A549 (cell line): ENCODE results near the gene BOK. TPM values are rescaled to one million over a fixed set of nuclear protein-coding genes. Genes with fewer than 3 reads are reported as not detected.

Experiments used
- ATAC-seq, 2 experiments: fragments of 200-7000 bp in 1 of 2; fragments of >200 bp in 1 of 2; cut with Nextera tagmentation in 1 of 2; cut with Tn5 transposase in 1 of 2; 3 replicates each; pipeline versions ENCODE4 v1.8.0 to v1.9.1; 2018 to 2020; ENCODE audit warnings: mild to moderate bottlenecking in 1 of 2, moderate library complexity in 1 of 2
- CTCF ChIA-PET: fragments of 300-600 bp; sonication (Branson Sonifier 250); formaldehyde crosslinking; extraction: SDS; loops from one replicate; lab custom pipeline; 2021; ENCODE audit warnings: antibody characterized with exemption, inconsistent platforms; lab: Yijun Ruan, JAX
- POLR2A ChIA-PET: fragments of 350-600 bp; formaldehyde crosslinking; extraction: SDS; loops from one replicate; lab custom pipeline; 2021; ENCODE audit warnings: antibody characterized with exemption, inconsistent platforms; lab: Yijun Ruan, JAX
- DNase-seq, 2 experiments: peaks; one replicate each; pipeline versions ENCODE4 v3.0.0 to v3.0.0-alpha.2; 2011 to 2016; ENCODE audit warnings: low read depth in 1 of 2, low spot score in 1 of 2
- FAIRE-seq: peaks from 2 replicates; lab custom pipeline; 2011; peaks lifted over from hg19 to GRCh38; lab: Jason Lieb, UNC
- H3K27ac ChIP-seq, 2 experiments: fragments of >200 bp; sonication (Bioruptor Twin); formaldehyde crosslinking; 3 replicates each; pipeline ENCODE4 v1.5.1; 2016 to 2017
- H3K4me1 ChIP-seq: fragments of >200 bp; sonication (Bioruptor Twin); formaldehyde crosslinking; 3 replicates; pipeline ENCODE4 v1.6.1; 2016
- H3K4me2 ChIP-seq: fragments of >200 bp; sonication (Bioruptor Twin); formaldehyde crosslinking; 3 replicates; pipeline ENCODE4 v1.6.1; 2016
- H3K4me3 ChIP-seq: fragments of >200 bp; sonication (Bioruptor Twin); formaldehyde crosslinking; 3 replicates; pipeline ENCODE4 v1.5.1; 2016
- H3K9me3 ChIP-seq: fragments of >200 bp; sonication (Bioruptor Twin); formaldehyde crosslinking; 3 replicates; pipeline ENCODE4 v1.6.1; 2016
- CBX2 ChIP-seq: fragments of 200-600 bp; sonication (generic); IDR thresholded peaks from 2 replicates; pipeline ENCODE4 v1.6.1; 2016; ENCODE audit warnings: low read depth, mild to moderate bottlenecking, borderline replicate concordance
- CBX8 ChIP-seq: fragments of 200-600 bp; sonication (generic); IDR thresholded peaks from 2 replicates; pipeline ENCODE4 v1.6.1; 2016
- CEBPB ChIP-seq, 2 experiments: fragments of >200 bp in 1 of 2; sonication (Bioruptor Twin) in 1 of 2; formaldehyde crosslinking in 1 of 2; IDR thresholded peaks; 2 replicates each; pipeline ENCODE4 v1.6.1; 2012 to 2016
- EHF ChIP-seq: fragments of 250-450 bp; sonication (Bioruptor Pico); IDR thresholded peaks from 2 replicates; pipeline ENCODE4 v1.5.0; 2020; ENCODE audit warnings: mild to moderate bottlenecking
- FOSB ChIP-seq: fragments of 250-450 bp; sonication (Bioruptor Pico); IDR thresholded peaks from 2 replicates; pipeline ENCODE4 v1.5.0; 2020; ENCODE audit warnings: mild to moderate bottlenecking, moderate library complexity
- FOSL2 ChIP-seq, 2 experiments: fragments of 450-650 bp in 1 of 2; fragments of >200 bp in 1 of 2; sonication (Bioruptor Twin) in 1 of 2; formaldehyde crosslinking; IDR thresholded peaks; 2 replicates each; pipeline versions ENCODE4 v1.5.0 to v1.6.1; 2016 to 2020; ENCODE audit warnings: mild to moderate bottlenecking in 1 of 2, moderate library complexity in 1 of 2
- FOXS1 ChIP-seq: fragments of 250-450 bp; sonication (Bioruptor Pico); IDR thresholded peaks from 2 replicates; pipeline ENCODE4 v1.5.0; 2020; ENCODE audit warnings: mild to moderate bottlenecking, moderate library complexity
- HMGXB4 ChIP-seq: fragments of 250-450 bp; sonication (Bioruptor Pico); IDR thresholded peaks from 2 replicates; pipeline ENCODE4 v1.5.0; 2021; ENCODE audit warnings: mild to moderate bottlenecking, moderate library complexity, borderline replicate concordance
- HOXA7 ChIP-seq: fragments of 250-450 bp; sonication (Bioruptor Pico); IDR thresholded peaks from 2 replicates; pipeline ENCODE4 v1.5.0; 2020; ENCODE audit warnings: mild to moderate bottlenecking, moderate library complexity
- HOXB13 ChIP-seq: fragments of 250-450 bp; sonication (Bioruptor Pico); IDR thresholded peaks from 2 replicates; pipeline ENCODE4 v1.5.0; 2020; ENCODE audit warnings: low read depth, mild to moderate bottlenecking, moderate library complexity
- HOXB5 ChIP-seq: fragments of 250-450 bp; sonication (Bioruptor Pico); IDR thresholded peaks from 2 replicates; pipeline ENCODE4 v1.5.0; 2020; ENCODE audit warnings: mild to moderate bottlenecking, moderate library complexity
- JUNB ChIP-seq: fragments of >200 bp; sonication (Bioruptor Twin); formaldehyde crosslinking; IDR thresholded peaks from 2 replicates; pipeline ENCODE4 v1.6.1; 2016
- NFE2L2 ChIP-seq: fragments of 150-350 bp; conservative IDR thresholded peaks from 2 replicates; pipeline ENCODE4 v1.6.1; 2014; ENCODE audit warnings: low read length
- NPAS2 ChIP-seq: fragments of 250-450 bp; sonication (Bioruptor Pico); IDR thresholded peaks from 2 replicates; pipeline ENCODE4 v1.8.0; 2022; ENCODE audit warnings: mild to moderate bottlenecking, moderate library complexity, borderline replicate concordance
- NR3C1 ChIP-seq: fragments of >200 bp; sonication (Bioruptor Twin); formaldehyde crosslinking; IDR thresholded peaks from 3 replicates; pipeline ENCODE4 v1.6.1; 2017
- POLR2AphosphoS2 ChIP-seq: conservative IDR thresholded peaks from 2 replicates; pipeline ENCODE4 v1.6.1; 2012; ENCODE audit warnings: low read length, improper control_type of control experiment, inconsistent platforms
- RAD21 ChIP-seq, 2 experiments: fragments of >200 bp in 1 of 2; sonication (Bioruptor Twin) in 1 of 2; formaldehyde crosslinking in 1 of 2; IDR thresholded peaks in 1 of 2; conservative IDR thresholded peaks in 1 of 2; 2 replicates in 1 of 2; 3 replicates in 1 of 2; pipeline ENCODE4 v1.6.1; 2012 to 2018; ENCODE audit warnings: inconsistent platforms in 1 of 2
- RNF2 ChIP-seq: fragments of 200-600 bp; sonication (generic); IDR thresholded peaks from 2 replicates; pipeline ENCODE4 v1.6.1; 2016; ENCODE audit warnings: low read depth, mild to moderate bottlenecking, antibody characterized with exemption, moderate library complexity, borderline replicate concordance
- SREBF2 ChIP-seq: fragments of 450-650 bp; IDR thresholded peaks from 2 replicates; pipeline ENCODE4 v1.6.1; 2014; ENCODE audit warnings: mild to moderate bottlenecking, moderate library complexity
- TP53 ChIP-seq: fragments of 250-450 bp; sonication (Bioruptor Pico); IDR thresholded peaks from 2 replicates; pipeline ENCODE4 v1.5.0; 2021; ENCODE audit warnings: mild to moderate bottlenecking, moderate library complexity
- USF2 ChIP-seq: fragments of 450-650 bp; IDR thresholded peaks from 2 replicates; pipeline ENCODE4 v1.6.1; 2014; ENCODE audit warnings: antibody characterized with exemption
- ZFP36 ChIP-seq: fragments of 450-650 bp; IDR thresholded peaks from 2 replicates; pipeline ENCODE4 v1.6.1; 2014; ENCODE audit warnings: borderline replicate concordance; ENCODE audit not compliant: partially characterized antibody
- WGBS: methylation state at CpG from one replicate; pipeline ENCODE4 v1.1.6; 2017; ENCODE audit errors: missing lambda C conversion rate; 5-methylcytosine and 5-hydroxymethylcytosine counted together
- polyA plus RNA-seq, 4 experiments: library from polyadenylated mRNA; depleted of rRNA in 3 of 4; stranded (reverse); fragments of >200 nt; fragmentation: RNase III in 1 of 4; extraction: RNeasy Plus Mini Kit Qiagen cat#74134 plus additional on column Dnase treatment in 1 of 4; gene quantifications; 2 replicates in 3 of 4; 3 replicates in 1 of 4; pipeline ENCODE4 v1.2.3, GENCODE V29; 2011 to 2017

Gene BOK
- polyA plus RNA-seq, 2 of the 4 experiments (the other 2 are of a cell fraction), result 5.0 to 12.6 TPM

GRCh38 chr2:241609859-241610793, 51.6 kb downstream of the BOK start:
- no peak overlapping the region for H3K4me2 ChIP-seq
- POLR2A ChIA-PET, result no interaction called here

GRCh38 chr2:241611062-241611461, 52.5 kb downstream of the BOK start:
- CTCF ChIA-PET, result no interaction called here
- Histone ChIP-seq H3K4me2 (no peak overlapping the region), H3K4me3 (no peak overlapping the region)

More at GRCh38 chr2:241609859-241610793, 51.6 kb downstream of the BOK start:
- 98% methylated on average over 40 of the region's 76 CpGs for WGBS
- DNase-seq, result no peak
- CTCF ChIA-PET, result no interaction called here
- no peak for ATAC-seq
- TF ChIP-seq CEBPB (IDR thresholded peaks at IDR 0.05) (no peak), ZFP36 (no peak), USF2 (no peak), FOSB (CRISPR knock-in tag) (no peak), SREBF2 (no peak), FOSL2 (IDR thresholded peaks at IDR 0.05) (no peak), FOSL2 (CRISPR knock-in tag; IDR thresholded peaks at IDR 0.05) (no peak), HOXB5 (CRISPR knock-in tag) (no peak), NPAS2 (CRISPR knock-in tag) (no peak), CBX2 (no peak), FOXS1 (CRISPR knock-in tag) (no peak), NFE2L2 (no peak), NR3C1 (no peak)
- Histone ChIP-seq H3K9me3 (no peaks in the 10 kb centered on the region), H3K4me3 (no peak overlapping the region), H3K4me1 (no peaks in the 10 kb centered on the region), H3K27ac (no peak overlapping the region)
- no peak for FAIRE-seq

More at GRCh38 chr2:241611062-241611461, 52.5 kb downstream of the BOK start:
- H3K4me1 ChIP-seq, result no peaks in the 10 kb centered on the region
- H3K27ac ChIP-seq, result no peak overlapping the region
- ATAC-seq, result no peak
- 94% methylated on average over 13 of the region's 13 CpGs for WGBS
- TF ChIP-seq NFE2L2, result no peak
- no peak for TF ChIP-seq CBX2
- TF ChIP-seq JUNB, result no peak
- TF ChIP-seq HOXA7 (CRISPR knock-in tag), result no peak
- no peak for TF ChIP-seq TP53 (CRISPR knock-in tag)
- no peak for TF ChIP-seq CBX8
- no peak for TF ChIP-seq HOXB13 (CRISPR knock-in tag)
- TF ChIP-seq HMGXB4 (CRISPR knock-in tag), result no peak
- no peak for TF ChIP-seq RAD21 (conservative IDR thresholded peaks at IDR 0.05 in 1 of 2, IDR thresholded peaks at IDR 0.05 in 1 of 2)
- TF ChIP-seq HOXB5 (CRISPR knock-in tag), result no peak
- no peak for TF ChIP-seq EHF
- TF ChIP-seq POLR2AphosphoS2, result no peak
- no peak for TF ChIP-seq RNF2
- no peak for DNase-seq
- no peak for FAIRE-seq
- no peaks in the 10 kb centered on the region for H3K9me3 ChIP-seq
- POLR2A ChIA-PET, result no interaction called here
